CD4-positive, CD25-positive, alpha-beta regulatory T cell (primary cell): Measurements from ENCODE around the gene CTDSP2. TPM values are rescaled to one million over a fixed set of nuclear protein-coding genes. Genes with fewer than 3 reads are reported as not detected.
"Not testable (repeated sequence)": the region's sequence is repeated elsewhere in the genome, so short reads cannot be mapped to it uniquely, and the experiment has no call there.

Experiments
- ATAC-seq, 2 donors: fragments of 150-1000 bp; cut with Tn5 transposase; one replicate each; pipeline ENCODE4 v1.10.0; 2021; ENCODE audit warnings: low read depth in 2 of 2, moderate number of reproducible peaks in 2 of 2, moderate library complexity in 1 of 2
- DNase-seq, 3 donors: peaks; one replicate each; pipeline versions ENCODE4 v3.0.0 to v3.0.0-alpha.2; 2012 to 2022; ENCODE audit warnings: mixed read lengths in 1 of 3
- H3K27ac ChIP-seq: one replicate; pipeline ENCODE4 v1.7.0; 2013; ENCODE audit warnings: mild to moderate bottlenecking, low read length; ENCODE audit not compliant: insufficient read depth, poor library complexity, severe bottlenecking
- H3K27me3 ChIP-seq: one replicate; pipeline ENCODE4 v1.7.0; 2013; ENCODE audit warnings: low read length; ENCODE audit not compliant: control insufficient read depth, insufficient read depth
- H3K36me3 ChIP-seq: one replicate; pipeline ENCODE4 v1.7.0; 2013; ENCODE audit warnings: mild to moderate bottlenecking, low read length, moderate library complexity; ENCODE audit not compliant: control insufficient read depth, insufficient read depth
- H3K4me1 ChIP-seq: 2 replicates; pipeline ENCODE4 v1.7.0; 2013; ENCODE audit warnings: mild to moderate bottlenecking, low read length; ENCODE audit not compliant: insufficient read depth, control insufficient read depth, poor library complexity, severe bottlenecking
- H3K4me3 ChIP-seq: one replicate; pipeline ENCODE4 v1.7.0; 2013; ENCODE audit warnings: low read depth, mild to moderate bottlenecking, low read length, moderate library complexity
- H3K9me3 ChIP-seq, 2 experiments: 1 replicate in 1 of 2; 2 replicates in 1 of 2; pipeline ENCODE4 v1.7.0; 2013; ENCODE audit warnings: low read length in 2 of 2, mild to moderate bottlenecking in 1 of 2, moderate library complexity in 1 of 2; ENCODE audit not compliant: control insufficient read depth in 2 of 2
- H3K27ac Mint-ChIP-seq, 3 donors: one replicate each; pipeline ENCODE4 v1.8.0; 2020 to 2022; ENCODE audit warnings: mild to moderate bottlenecking in 3 of 3, mixed read lengths in 3 of 3, moderate library complexity in 2 of 3
- H3K27me3 Mint-ChIP-seq: one replicate; pipeline ENCODE4 v1.8.0; 2022; ENCODE audit warnings: mild to moderate bottlenecking, mixed read lengths
- H3K36me3 Mint-ChIP-seq: one replicate; pipeline ENCODE4 v1.8.0; 2020; ENCODE audit warnings: mixed read lengths
- H3K4me1 Mint-ChIP-seq, 4 donors: one replicate each; pipeline ENCODE4 v1.8.0; 2020 to 2022; ENCODE audit warnings: mixed read lengths in 4 of 4, mild to moderate bottlenecking in 1 of 4
- H3K4me3 Mint-ChIP-seq, 4 donors: one replicate each; pipeline ENCODE4 v1.8.0; 2020 to 2022; ENCODE audit warnings: mild to moderate bottlenecking in 4 of 4, mixed read lengths in 4 of 4, moderate library complexity in 3 of 4
- H3K9me3 Mint-ChIP-seq, 7 donors: one replicate each; pipeline ENCODE4 v1.8.0; 2020 to 2022; ENCODE audit warnings: mixed read lengths in 7 of 7, mild to moderate bottlenecking in 3 of 7, moderate library complexity in 2 of 7
- polyA plus RNA-seq, 4 donors: library from polyadenylated mRNA; unstranded; fragments of 300-500 nt; fragmentation: Illumina TruSeq; gene quantifications; one replicate each; pipeline ENCODE4 v1.2.3, GENCODE V29; 2021
- total RNA-seq: library from RNA; stranded (reverse); gene quantifications from one replicate; pipeline ENCODE4 v1.2.3, GENCODE V29; 2022

CTDSP2 gene
- total and polyA plus RNA-seq, 5 donors from 2014 or later: 45.7 to 121 (median 52.6) TPM

DNA sequence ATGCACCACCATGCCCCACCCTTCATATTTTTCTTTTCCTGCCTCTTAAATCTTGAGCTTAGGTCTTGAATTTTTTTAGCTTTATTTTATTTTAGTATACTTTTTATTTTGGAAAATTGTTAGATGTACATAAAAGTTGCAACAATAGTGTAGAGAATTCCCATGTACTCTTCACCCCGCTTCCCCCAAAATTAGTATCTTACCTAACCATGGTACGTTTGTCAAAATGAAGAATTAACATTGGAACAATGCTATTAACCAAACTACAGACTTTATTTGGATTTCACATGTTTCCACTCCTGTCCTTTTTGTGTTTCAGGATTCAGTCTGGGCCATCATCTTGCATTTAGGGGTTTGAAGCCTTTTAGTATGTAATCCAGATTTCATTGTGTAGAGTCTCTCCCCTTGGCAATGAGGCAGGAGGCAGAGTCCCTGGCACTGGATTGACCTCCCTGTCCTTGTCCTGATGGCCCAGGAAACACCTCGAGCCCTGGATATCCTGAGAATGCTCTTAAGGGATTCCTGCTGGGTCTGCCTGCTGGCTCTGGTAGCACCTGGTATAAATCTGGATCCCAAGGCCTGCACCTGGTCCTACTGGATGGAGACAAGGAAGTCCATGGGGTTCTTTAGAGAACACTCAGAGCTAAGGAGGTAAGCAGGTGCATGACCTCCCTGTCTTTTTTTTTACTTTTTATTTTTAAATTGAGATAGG is 19.9 kb upstream of the CTDSP2 start:
- Mint-ChIP-seq H3K36me3 (no peaks in the 10 kb centered on the region), H3K9me3 (peaks cover 0 to 3% (median 0%) of the 10 kb centered on the region in 7 donors), H3K4me3 (peak overlapping the region in 1 of 4 donors; percentile 11), H3K27ac (no peak overlapping the region), H3K4me1 (peaks cover 3 to 8% (median 5%) of the 10 kb centered on the region in 4 donors), H3K27me3 (peaks cover 41% of the 10 kb centered on the region)
- H3K27me3 ChIP-seq: peaks cover 8% of the 10 kb centered on the region
- H3K4me1 ChIP-seq: peaks cover 11% of the 10 kb centered on the region
- ATAC-seq (no peak), DNase-seq (no peak)
- no peak overlapping the region for H3K4me3 ChIP-seq
- H3K27ac ChIP-seq: no peak overlapping the region
- no peaks in the 10 kb centered on the region for H3K36me3 ChIP-seq
- H3K9me3 ChIP-seq: no peaks in the 10 kb centered on the region

DNA sequence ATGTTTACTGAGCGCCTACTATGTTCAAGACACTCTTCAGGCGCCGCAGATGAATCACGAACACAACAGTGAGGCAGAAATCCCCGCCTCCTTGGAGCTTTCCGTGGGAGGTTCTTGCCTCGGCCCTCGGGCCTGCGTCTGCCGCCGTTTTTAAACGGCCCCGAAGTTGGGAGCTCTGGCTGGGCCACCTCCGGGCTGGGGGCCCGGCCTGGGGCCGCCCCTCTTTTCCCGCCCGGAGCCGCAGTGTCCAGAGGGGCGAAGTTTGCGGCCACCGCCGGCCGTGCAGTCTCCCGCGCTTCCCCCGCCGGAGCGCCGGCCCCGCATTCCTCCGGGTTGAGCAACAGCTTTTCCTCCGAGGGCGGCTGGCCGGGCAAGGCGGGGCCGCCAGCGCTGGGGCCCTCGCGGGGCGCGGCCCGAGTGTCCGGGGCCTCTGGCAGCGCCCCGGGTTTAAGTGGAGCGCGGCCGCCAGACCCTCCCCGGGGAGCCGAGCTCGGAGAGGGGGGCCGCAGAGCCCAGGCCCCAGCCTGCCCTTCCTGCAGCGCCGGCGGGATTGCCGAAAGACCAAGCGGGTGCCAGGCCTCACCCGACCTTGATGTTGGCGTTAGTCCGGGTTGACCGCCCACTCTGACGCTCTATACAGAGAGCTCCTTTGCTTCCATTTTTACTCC is 18.7 kb upstream of the CTDSP2 start:
- no peaks in the 10 kb centered on the region for H3K36me3 Mint-ChIP-seq

DNA sequence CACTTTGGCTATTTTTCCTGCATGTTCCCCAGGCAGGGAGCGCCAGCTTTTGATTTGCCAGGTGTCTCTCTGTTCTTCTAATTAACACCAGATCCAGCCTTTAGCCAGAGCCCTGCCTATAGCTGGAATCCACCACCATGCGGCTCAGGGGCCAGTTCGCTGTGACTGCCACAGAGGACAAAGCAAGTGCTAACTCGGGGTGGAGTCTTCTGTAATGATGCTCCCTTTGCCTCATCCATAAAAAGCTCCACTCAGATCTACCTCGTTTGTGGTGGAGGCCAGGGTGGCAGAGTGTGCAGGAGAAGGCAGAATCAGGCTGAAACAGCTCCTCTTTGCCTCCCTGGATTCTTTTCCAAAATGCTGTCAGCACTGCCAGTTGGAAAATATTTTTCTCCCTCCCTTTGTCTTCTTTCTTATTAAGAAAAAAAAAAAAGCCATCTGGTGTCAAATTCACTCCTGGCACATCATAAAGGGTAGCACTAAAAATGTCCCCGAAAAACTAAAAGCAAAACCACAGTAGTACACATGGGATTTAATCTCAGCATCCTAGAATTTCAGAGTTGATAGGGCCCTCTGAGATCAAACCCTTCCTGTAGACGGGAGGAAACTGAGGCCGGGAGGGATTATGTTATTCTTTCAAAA is 18.0 kb upstream of the CTDSP2 start:
- no peaks in the 10 kb centered on the region for H3K9me3 ChIP-seq
- Mint-ChIP-seq H3K36me3 (no peaks in the 10 kb centered on the region), H3K27me3 (peaks cover 52% of the 10 kb centered on the region), H3K4me1 (peaks cover 3 to 8% (median 5%) of the 10 kb centered on the region in 4 donors), H3K9me3 (peaks cover 0 to 3% (median 0%) of the 10 kb centered on the region in 7 donors), H3K27ac (no peak overlapping the region), H3K4me3 (peak overlapping the region; percentile 34 to 89 (median 78))
- H3K4me1 ChIP-seq: peaks cover 11% of the 10 kb centered on the region
- no peaks in the 10 kb centered on the region for H3K36me3 ChIP-seq
- ATAC-seq: no peak
- H3K27me3 ChIP-seq: peaks cover 10% of the 10 kb centered on the region
- H3K27ac ChIP-seq: no peak overlapping the region
- no peak for DNase-seq
- peak overlapping the region; percentile 37 for H3K4me3 ChIP-seq

More for the DNA sequence above, 18.7 kb upstream of the CTDSP2 start:
- Mint-ChIP-seq H3K27me3 (peaks cover 45% of the 10 kb centered on the region), H3K9me3 (peaks cover 0 to 3% (median 0%) of the 10 kb centered on the region in 7 donors), H3K27ac (peak overlapping the region in 1 of 3 donors; percentile 84), H3K4me3 (peak overlapping the region; percentile 83 to 96 (median 91)), H3K4me1 (peaks cover 3 to 8% (median 5%) of the 10 kb centered on the region in 4 donors)
- no peaks in the 10 kb centered on the region for H3K9me3 ChIP-seq
- peak; percentile 67 to 70 for ATAC-seq
- no peaks in the 10 kb centered on the region for H3K36me3 ChIP-seq
- H3K4me1 ChIP-seq: peaks cover 11% of the 10 kb centered on the region
- H3K27ac ChIP-seq: no peak overlapping the region
- H3K4me3 ChIP-seq: peak overlapping the region; percentile 37
- H3K27me3 ChIP-seq: peaks cover 8% of the 10 kb centered on the region
- DNase-seq: peak in 2 of 3 donors; percentile 22 to 44

DNA sequence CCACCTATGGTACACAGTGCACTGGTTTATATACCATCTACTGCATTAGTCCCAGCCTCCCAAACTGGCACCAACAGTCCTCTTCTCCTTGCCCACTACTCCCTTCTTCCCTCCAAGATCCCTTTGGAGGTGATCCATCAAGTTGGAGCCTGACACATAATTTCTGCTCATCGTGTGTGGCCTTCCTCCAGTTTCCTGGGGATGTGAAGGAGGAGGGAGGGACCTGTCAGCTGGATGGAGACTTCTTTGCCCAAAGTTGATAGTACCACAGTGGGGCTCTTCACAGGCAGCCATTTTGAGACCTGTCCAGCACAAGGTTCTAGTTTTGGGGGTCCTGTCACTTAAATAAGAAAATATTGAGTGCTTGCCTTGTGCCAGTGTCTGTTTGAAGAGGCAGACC is 17.1 kb upstream of the CTDSP2 start:
- H3K27me3 ChIP-seq: peaks cover 13% of the 10 kb centered on the region
- no peaks in the 10 kb centered on the region for H3K36me3 ChIP-seq
- DNase-seq: no peak
- Mint-ChIP-seq H3K27ac (no peak overlapping the region), H3K36me3 (no peaks in the 10 kb centered on the region), H3K4me1 (peaks cover 3 to 8% (median 5%) of the 10 kb centered on the region in 4 donors), H3K4me3 (peak overlapping the region in 2 of 4 donors; percentile 34 to 89), H3K9me3 (peaks cover 0 to 3% (median 0%) of the 10 kb centered on the region in 7 donors), H3K27me3 (peaks cover 50% of the 10 kb centered on the region)
- no peaks in the 10 kb centered on the region for H3K9me3 ChIP-seq
- peaks cover 11% of the 10 kb centered on the region for H3K4me1 ChIP-seq
- no peak for ATAC-seq
- no peak overlapping the region for H3K27ac ChIP-seq
- no peak overlapping the region for H3K4me3 ChIP-seq

DNA sequence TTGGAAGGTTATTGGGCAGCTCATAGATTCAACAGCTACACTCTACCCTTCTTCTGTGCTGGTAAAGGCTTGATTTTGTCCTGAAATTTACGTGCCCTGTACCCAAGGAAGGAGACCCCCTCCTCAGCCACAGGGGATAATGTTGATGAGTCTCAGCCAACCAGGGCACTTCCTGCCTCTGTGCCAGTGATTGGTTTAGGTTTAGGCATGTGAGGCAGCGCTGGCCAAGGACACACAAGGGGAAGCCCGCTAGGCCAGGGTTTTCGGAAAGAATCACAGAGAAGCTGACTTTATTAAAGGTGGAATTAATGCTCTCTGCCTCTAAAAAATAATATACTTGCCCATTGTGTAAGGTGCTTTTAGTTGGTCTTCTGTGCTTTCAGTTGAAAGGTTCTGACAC is 15.4 kb upstream of the CTDSP2 start:
- no peaks in the 10 kb centered on the region for H3K9me3 ChIP-seq
- H3K4me1 ChIP-seq: peaks cover 11% of the 10 kb centered on the region
- peaks cover 3 to 8% (median 5%) of the 10 kb centered on the region in 4 donors for H3K4me1 Mint-ChIP-seq
- peaks cover 10% of the 10 kb centered on the region for H3K27me3 ChIP-seq
- H3K9me3 Mint-ChIP-seq: peaks cover 0 to 3% (median 0%) of the 10 kb centered on the region in 7 donors
- H3K27ac Mint-ChIP-seq: no peak overlapping the region
- H3K27me3 Mint-ChIP-seq: peaks cover 38% of the 10 kb centered on the region
- H3K27ac ChIP-seq: no peak overlapping the region
- no peak overlapping the region for H3K4me3 ChIP-seq
- H3K4me3 Mint-ChIP-seq: no peak overlapping the region
- H3K36me3 Mint-ChIP-seq: no peaks in the 10 kb centered on the region
- no peaks in the 10 kb centered on the region for H3K36me3 ChIP-seq
- DNase-seq (no peak), ATAC-seq (no peak)

DNA sequence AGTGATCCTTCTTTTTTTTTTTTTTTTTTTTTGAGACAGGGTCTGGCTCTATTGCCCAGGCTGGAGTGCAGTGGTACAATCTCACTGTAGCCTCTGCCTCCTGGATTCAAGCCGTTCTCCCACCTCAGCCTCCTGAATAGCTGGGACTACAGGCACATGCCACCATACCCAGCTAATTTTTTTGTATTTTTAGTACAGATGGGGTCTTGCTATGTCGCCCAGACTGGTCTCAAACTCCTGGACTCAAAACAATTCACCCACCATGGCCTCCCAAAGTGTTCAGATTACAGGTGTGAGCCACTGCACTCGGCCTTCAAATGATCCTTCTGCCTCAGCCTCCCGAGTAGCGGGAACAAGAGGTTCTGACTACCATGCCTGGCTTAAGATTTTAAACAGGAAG is 14.4 kb upstream of the CTDSP2 start:
- H3K9me3 Mint-ChIP-seq, H3K36me3 ChIP-seq, DNase-seq, H3K36me3 Mint-ChIP-seq, H3K27me3 ChIP-seq, H3K4me3 Mint-ChIP-seq, H3K4me3 ChIP-seq, H3K4me1 Mint-ChIP-seq, H3K27ac Mint-ChIP-seq, H3K27ac ChIP-seq, ATAC-seq, H3K9me3 ChIP-seq: not testable (repeated sequence)
- H3K4me1 ChIP-seq: peaks cover 11% of the 10 kb centered on the region
- peaks cover 45% of the 10 kb centered on the region for H3K27me3 Mint-ChIP-seq

DNA sequence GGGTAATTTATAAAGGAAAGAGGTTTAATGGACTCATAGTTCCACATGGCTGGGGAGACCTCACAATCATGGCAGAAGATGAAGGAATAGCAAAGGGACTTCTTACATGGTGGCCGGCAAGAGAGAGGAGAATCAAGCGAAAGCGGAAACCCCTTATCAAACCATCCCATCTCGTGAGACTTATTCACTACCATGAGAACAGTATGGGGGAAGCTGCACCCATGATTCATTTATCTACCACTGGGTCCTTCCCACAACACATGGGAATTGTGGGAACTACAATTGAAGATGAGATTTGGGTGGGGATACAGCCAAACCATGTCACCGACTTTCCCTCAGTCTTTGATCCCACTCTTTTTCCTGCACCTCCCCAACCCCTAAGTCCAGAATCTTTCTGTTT is 12.6 kb upstream of the CTDSP2 start:
- peaks cover 52% of the 10 kb centered on the region for H3K27me3 Mint-ChIP-seq
- no peaks in the 10 kb centered on the region for H3K36me3 ChIP-seq
- no peak for DNase-seq
- no peaks in the 10 kb centered on the region for H3K4me1 Mint-ChIP-seq
- peaks cover 0 to 6% (median 0%) of the 10 kb centered on the region in 7 donors for H3K9me3 Mint-ChIP-seq
- H3K9me3 ChIP-seq: no peaks in the 10 kb centered on the region
- no peak overlapping the region for H3K4me3 Mint-ChIP-seq
- H3K27me3 ChIP-seq: peaks cover 5% of the 10 kb centered on the region
- no peak for ATAC-seq
- H3K27ac Mint-ChIP-seq: no peak overlapping the region
- H3K4me1 ChIP-seq: no peaks in the 10 kb centered on the region
- no peaks in the 10 kb centered on the region for H3K36me3 Mint-ChIP-seq
- H3K27ac ChIP-seq: no peak overlapping the region
- no peak overlapping the region for H3K4me3 ChIP-seq
